Mucosa of descending colon (tissue), 3 donors: ENCODE data around the gene MEGF11. TPM values are rescaled to one million over a fixed set of nuclear protein-coding genes. Genes with fewer than 3 reads are reported as not detected.

Experiments used
- ATAC-seq: fragments of 200-7000 bp; cut with Tn5 transposase; one replicate; pipeline ENCODE4 v1.9.1; 2020; ENCODE audit warnings: mild to moderate bottlenecking, moderate library complexity
- DNase-seq, 3 donors: peaks; one replicate each; pipeline ENCODE4 v3.0.0-alpha.2; 2020
- H3K36me3 ChIP-seq: fragments of 200-600 bp; one replicate; pipeline ENCODE4 v1.8.0; 2021; ENCODE audit warnings: low read depth, mild to moderate bottlenecking
- H3K4me1 ChIP-seq: fragments of 200-600 bp; one replicate; pipeline ENCODE4 v1.8.0; 2021; ENCODE audit warnings: low read depth, mild to moderate bottlenecking
- H3K4me3 ChIP-seq: fragments of 200-600 bp; one replicate; pipeline ENCODE4 v1.8.0; 2021; ENCODE audit warnings: mild to moderate bottlenecking
- H3K9me3 ChIP-seq: fragments of 200-600 bp; one replicate; pipeline ENCODE4 v1.8.0; 2021; ENCODE audit warnings: mild to moderate bottlenecking
- intact Hi-C, 2 donors: fragments of 100-400 bp; cut with DNase I in 1 of 2; cut with micrococcal nuclease in 1 of 2; formaldehyde crosslinking; loops; one replicate each; pipeline versions ENCODE4 v1.11.0 to v1.11.1; 2022; cut with DNase I, micrococcal nuclease
- total RNA-seq, 3 donors: library from RNA; stranded (reverse); fragmentation: NEBNext Ultra II Directional in 2 of 3; extraction: Animal tissue kit (Norgen Biotek cat#: 25700) in 2 of 3; gene quantifications; one replicate each; pipeline versions ENCODE4 v1.2.1 to v1.2.4, GENCODE V29; 2021 to 2023
- TF ChIP-seq, protein P1 (sequence below): fragments of 200-600 bp; IDR thresholded peaks from one replicate; pipeline ENCODE4 v1.8.0; 2022; ENCODE audit warnings: antibody characterized with exemption, mild to moderate bottlenecking
- donor health status: DM: no; HTN: no; CAD: no; lungs with moderate emphysema.
- donor health status: DM: no; HTN: no; CAD: no.
- donor health status: DM: no; HTN: yes; CAD: no.

The MEGF11 gene
- total RNA-seq, 3 donors from 2014 or later = 0.12 to 0.29 (median 0.19) TPM

DNA sequence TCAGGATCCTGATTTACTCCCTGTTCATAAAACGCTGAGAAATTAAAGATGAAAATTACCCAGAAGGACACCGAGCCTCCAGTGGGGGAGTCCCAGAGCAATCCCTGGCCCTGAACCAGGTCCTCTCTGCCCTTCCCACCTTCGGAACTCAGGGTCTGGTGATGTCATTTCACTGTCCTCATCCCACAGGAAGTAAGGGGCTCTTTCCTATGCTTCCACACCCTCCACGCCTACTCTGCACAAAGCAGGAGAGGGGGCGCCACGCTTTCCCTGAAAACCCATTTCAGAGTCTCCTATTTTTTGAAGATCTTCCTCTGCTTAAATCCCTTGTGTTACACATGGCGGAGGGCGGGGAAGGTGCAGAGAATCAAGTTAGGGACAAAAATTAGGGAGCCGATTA is 18.8 kb downstream of the MEGF11 start:
- ATAC-seq (no peak), DNase-seq (no peak)
- no peaks in the 10 kb centered on the region for H3K4me1 ChIP-seq
- H3K4me3 ChIP-seq = no peak overlapping the region
- H3K9me3 ChIP-seq = no peaks in the 10 kb centered on the region
- no peaks in the 10 kb centered on the region for H3K36me3 ChIP-seq
- TF ChIP-seq, protein P1, sequence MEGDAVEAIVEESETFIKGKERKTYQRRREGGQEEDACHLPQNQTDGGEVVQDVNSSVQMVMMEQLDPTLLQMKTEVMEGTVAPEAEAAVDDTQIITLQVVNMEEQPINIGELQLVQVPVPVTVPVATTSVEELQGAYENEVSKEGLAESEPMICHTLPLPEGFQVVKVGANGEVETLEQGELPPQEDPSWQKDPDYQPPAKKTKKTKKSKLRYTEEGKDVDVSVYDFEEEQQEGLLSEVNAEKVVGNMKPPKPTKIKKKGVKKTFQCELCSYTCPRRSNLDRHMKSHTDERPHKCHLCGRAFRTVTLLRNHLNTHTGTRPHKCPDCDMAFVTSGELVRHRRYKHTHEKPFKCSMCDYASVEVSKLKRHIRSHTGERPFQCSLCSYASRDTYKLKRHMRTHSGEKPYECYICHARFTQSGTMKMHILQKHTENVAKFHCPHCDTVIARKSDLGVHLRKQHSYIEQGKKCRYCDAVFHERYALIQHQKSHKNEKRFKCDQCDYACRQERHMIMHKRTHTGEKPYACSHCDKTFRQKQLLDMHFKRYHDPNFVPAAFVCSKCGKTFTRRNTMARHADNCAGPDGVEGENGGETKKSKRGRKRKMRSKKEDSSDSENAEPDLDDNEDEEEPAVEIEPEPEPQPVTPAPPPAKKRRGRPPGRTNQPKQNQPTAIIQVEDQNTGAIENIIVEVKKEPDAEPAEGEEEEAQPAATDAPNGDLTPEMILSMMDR = no peak
- intact Hi-C loops = no loop called here

DNA sequence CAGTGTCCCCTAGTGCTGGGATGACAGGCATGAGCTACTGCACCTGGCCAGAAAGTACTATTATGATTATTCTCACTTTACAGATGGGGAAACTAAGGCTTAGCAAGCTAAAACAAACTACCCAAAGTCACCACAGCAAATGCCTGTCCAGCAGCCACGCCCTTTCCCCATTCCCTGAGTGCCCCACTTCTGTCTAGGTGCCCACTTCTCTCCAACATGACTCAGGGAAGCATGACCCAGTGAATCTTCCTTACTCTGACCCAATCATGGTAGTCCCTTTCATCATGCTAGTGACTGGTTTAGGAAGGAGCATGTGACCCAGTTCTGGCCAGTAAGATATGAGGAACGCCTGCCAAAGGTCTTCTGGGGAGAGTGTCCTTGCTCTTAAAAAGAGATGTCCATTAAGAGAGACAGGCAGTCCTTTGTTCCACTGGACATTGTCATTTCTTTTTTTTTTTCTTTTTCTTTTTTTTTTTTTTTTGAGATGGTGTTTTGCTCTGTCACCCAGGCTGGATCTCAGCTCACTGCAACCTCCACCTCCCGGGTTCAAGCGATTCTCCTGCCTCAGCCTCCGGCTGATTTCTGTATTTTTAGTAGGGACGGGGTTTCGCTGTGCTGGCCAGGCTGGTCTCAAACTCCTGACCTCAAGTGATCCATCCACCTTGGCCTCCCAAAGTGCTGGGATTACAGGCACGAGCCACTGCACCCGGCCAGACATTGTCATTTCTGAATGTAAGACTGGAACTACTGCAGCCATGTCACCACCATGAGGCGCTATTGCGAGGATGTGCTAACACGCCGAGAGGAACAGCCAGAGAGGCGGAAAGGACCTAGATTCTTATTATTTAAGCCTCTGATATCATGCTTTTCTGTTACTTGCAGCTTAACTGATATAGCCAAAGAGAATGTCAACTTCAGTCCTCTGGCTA is 19.8 kb downstream of the MEGF11 start:
- TF ChIP-seq, protein P1 = no peak
- H3K36me3 ChIP-seq = no peaks in the 10 kb centered on the region
- intact Hi-C loops = no loop called here
- no peak for DNase-seq
- H3K4me3 ChIP-seq = no peak overlapping the region
- H3K4me1 ChIP-seq = no peaks in the 10 kb centered on the region
- no peak for ATAC-seq
- no peaks in the 10 kb centered on the region for H3K9me3 ChIP-seq

DNA sequence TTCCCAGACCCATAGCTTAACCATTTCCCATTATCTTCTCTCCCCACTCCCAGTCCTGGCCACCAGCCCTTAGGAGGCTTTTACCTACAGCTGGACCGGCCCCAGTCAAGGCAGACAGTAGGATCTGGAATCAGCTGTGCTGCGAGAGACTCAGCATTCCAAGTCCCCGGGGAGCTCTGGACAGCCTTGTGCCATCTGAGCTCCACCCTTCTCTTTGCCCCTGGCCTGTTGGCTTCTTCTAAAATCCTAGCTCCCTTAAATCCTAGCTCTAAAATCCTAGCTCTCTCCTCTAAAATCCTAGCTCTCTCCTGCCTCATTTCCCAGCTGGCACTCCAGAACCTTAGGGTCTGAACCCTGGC is 21.3 kb downstream of the MEGF11 start:
- no peak overlapping the region for H3K4me3 ChIP-seq
- ATAC-seq (no peak), DNase-seq (no peak)
- no peaks in the 10 kb centered on the region for H3K9me3 ChIP-seq
- H3K4me1 ChIP-seq = no peaks in the 10 kb centered on the region
- no peaks in the 10 kb centered on the region for H3K36me3 ChIP-seq
- intact Hi-C loops = no loop called here
- TF ChIP-seq, protein P1 = no peak

DNA sequence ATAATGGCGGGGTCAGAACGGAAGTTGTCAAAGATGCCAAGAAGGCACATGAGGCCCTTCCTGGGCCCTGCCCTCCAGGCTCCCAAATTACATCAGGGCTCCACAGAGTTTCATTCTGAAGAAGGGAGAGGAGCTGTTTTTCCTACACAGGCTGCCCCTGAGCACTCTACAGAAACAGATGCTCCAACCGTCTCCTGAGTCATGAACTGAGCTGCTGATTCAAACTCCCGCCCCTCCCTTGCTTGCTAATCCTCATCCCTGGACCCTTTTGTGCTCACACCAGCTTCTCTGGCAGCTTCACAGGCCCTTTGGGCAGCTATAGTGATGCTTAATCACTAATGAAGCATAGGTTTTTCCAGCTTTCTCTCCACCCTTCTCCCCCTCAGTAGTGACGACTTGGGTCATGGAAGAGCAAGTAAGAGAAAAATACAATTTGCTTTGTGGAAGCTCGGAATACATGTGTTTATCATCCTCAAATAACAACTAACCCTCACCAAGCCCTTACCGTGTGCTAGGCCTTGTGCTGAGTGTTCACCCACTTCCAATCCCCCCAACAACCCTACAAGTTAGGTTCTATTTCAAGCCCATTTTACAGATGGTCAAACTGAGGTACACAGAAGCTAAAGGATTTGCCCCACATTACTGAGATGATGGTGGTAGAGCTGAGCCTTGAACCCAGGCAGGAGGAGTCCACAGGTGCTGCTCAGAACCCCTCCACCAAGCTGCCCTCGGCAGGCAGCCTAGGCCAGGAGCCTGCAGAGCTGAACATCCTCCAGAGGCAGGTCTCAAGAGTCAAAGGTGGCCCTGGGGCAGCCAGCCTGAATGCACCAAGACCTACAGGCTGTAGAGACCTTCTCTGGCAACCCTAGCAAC is 21.9 kb downstream of the MEGF11 start:
- Histone ChIP-seq H3K4me3 (no peak overlapping the region), H3K9me3 (no peaks in the 10 kb centered on the region), H3K36me3 (no peaks in the 10 kb centered on the region), H3K4me1 (no peaks in the 10 kb centered on the region)
- intact Hi-C loops = no loop called here
- TF ChIP-seq, protein P1 = no peak
- DNase-seq (no peak), ATAC-seq (no peak)

DNA sequence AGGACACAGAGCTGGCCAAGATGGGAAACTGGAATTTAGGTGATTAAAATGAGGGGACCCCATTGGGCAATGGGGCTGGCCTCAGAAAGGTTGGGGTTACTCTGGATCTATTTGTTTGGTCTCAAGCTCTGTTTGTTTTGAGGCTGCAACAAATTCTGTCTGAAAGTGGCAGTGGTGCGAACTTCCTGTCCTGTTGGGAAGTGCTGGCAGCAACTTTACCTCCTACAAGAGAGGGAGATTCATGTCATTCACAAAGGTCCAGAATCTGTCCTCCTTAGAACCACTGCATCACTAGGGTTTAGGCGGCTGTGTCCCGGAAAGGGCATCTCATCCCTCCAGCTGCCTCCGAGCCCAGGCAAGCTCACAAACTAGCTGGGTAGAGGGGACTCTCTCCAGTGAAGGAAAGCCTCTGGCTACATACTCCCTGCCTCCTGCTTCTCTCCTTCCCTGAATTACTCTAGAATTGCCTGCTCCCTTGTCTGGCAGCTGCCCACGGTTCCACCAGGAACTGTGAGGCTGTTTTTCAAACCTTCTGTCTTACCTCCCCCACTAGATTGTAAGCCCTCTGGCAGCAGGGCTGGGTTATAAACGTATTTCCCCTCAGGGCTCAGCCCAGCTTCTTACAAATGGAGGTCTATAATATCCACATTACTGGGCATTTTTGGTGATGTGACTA is 23.6 kb downstream of the MEGF11 start:
- no peak for ATAC-seq
- DNase-seq = no peak
- Histone ChIP-seq H3K4me1 (no peaks in the 10 kb centered on the region), H3K36me3 (no peaks in the 10 kb centered on the region), H3K9me3 (no peaks in the 10 kb centered on the region), H3K4me3 (no peak overlapping the region)
- TF ChIP-seq, protein P1 = no peak
- intact Hi-C loops = no loop called here
